ENCODE data around the gene MESP2.

Gene MESP2

GRCh38 chr15:89802231-89802928, 26.2 kb downstream of the MESP2 start:
- no peak for DNase-seq (ENCODE audit: low read depth)

DNA sequence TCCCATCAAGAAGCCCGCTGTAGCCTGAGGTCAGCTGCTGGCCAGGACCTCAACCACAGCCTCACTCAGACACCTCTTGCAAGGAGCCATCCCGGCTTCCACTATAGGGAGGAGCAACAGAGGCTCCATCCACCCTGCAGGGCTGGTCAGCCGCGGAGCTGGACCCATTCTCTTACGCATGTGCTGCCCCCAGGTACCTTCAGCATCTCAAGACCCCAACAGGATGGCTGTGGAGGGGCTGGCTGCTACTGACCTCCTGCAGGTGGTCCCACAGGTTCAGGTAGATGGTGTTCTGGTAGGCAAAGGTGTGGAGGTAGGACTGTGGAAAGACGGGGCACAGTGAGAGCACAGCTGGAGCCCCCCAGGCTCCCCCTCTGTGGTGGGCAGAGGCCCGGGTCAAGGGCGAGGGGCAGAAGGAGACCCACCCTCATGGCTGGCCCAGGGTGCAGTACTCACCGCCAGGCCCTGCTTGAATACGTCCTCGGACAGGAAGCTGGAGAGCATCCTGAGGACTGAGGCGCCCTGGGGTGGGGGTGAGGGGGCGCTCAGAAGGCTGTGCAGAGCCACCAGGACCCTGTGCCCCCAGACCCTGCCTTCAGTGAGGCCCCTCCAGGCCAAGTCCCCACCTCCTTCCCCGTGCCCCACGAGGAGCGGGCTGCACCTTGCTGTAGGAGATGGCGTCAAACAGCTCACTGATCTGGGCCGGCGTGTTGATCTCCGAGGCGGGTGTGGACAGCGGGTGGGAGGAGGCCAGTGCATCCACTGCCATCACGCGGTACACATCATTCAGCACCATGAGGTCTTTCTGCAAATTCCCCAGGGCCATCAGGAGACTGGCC, 27.1 kb downstream of the MESP2 start:
- no peak for DNase-seq (ENCODE audit: low read depth)

- DNase-seq (ENCODE audit: low read depth), result no peak
Measured at GRCh38 chr15:89803941-89804800, 28.0 kb downstream of the MESP2 start.

GRCh38 chr15:89805241-89806209, 29.4 kb downstream of the MESP2 start:
- no peak for DNase-seq (ENCODE audit: low read depth)

- no peak for DNase-seq (ENCODE audit: low read depth)
Measured at GRCh38 chr15:89806210-89806558, 30.1 kb downstream of the MESP2 start.

DNA sequence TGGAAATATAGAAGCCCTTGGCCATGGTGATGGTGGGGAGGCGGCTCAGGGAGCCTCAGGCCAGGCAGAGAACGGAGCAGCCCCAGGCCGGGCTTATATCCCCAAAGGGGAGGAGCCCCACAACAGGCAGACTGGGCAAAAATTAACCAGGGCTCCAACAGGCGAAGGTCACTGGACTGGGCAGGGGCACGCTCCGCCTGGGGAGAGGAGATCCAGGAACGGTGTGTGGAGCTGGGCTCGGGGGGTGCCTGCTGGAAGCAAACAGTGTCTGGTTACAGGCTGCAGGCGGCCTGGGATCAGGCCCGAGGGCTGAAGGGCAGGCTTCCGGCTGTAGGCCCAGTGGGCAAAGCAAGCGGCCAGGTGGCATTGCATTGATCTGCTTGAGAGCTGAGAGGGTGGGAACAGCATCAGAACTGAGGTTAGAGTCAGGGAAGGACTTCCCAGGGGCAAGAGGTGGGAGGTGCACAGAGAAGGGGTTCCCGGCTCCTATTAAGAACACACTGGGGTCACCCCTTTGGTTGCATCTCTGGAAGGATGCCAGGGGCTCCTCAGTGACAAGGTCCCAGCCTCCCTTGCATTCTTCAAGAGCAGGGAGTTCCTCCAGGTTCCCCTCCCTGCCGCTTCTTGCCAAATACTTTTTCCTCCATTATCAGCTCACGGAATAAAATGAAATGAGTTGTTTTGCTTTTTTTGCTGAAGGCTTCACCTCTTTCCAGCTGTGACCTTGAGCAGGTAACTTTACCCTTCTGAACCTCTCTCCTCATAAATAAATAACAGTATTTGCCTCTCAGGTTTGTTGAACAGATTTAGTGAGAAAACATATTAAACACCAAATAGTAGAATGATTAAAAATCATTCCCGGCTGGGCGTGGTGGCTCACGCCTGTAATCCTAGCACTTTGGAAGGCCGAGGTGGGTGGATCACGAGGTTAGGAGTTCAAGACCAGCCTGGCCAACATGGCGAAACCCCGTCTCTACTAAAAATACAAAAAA, 30.7 kb downstream of the MESP2 start:
- DNase-seq (ENCODE audit: low read depth), result no peak

GRCh38 chr15:89807689-89808088, 31.6 kb downstream of the MESP2 start:
- DNase-seq (ENCODE audit: low read depth), result no peak

GRCh38 chr15:89808160-89808870, 32.2 kb downstream of the MESP2 start:
- no peak for DNase-seq (ENCODE audit: low read depth)

DNA sequence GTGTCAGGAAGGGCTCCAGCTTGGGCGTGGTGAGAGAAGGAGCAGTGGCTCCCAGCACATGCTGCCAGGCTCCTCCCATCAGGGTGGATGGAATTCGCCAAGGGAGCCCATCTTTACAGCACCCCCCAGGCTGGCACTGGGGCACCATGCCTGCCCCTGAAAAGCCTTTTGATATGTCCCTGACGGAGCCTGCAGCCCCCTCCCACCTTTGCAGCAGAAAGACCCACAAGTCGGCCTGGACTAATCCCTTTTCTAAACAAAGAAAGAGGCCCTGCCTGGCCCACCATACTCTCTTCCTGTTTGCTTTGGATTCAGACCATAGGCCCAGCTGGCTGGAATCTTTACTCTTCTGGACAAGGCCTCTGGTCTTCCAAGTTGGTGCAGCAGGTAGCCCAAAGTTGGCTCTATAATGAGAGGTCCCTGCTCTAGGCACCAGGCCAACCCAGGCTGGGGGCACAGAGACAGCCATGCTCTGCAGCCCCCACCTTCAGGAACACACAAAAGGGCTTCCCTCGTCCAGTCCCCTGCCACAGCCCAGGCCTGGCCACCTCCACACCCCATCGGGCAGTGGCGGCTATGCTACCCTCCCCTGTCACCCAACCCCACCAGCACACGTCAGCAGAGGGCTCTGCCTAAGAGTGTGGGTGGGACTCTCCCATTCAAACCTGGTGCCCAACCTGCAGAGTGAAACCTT, 33.1 kb downstream of the MESP2 start:
- no peak for DNase-seq (ENCODE audit: low read depth)

DNA sequence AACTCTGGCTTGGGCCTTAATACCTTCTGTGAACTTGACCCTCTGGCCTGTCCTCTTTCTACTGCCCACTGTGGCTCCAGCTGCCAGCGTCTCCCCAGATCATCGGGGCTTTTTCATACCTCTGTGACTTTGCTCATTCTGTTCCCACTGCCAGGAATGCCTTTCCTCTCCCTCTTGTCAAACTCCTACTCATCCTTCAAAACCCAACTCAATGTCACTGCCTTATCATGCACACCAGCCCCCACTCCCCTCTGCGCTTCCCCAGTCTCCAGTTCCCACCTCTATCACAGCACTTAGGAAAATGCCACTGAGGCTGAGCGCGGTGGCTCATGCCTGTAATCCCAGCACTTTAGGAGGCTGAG, 33.6 kb downstream of the MESP2 start:
- DNase-seq (ENCODE audit: low read depth), result no peak

DNA sequence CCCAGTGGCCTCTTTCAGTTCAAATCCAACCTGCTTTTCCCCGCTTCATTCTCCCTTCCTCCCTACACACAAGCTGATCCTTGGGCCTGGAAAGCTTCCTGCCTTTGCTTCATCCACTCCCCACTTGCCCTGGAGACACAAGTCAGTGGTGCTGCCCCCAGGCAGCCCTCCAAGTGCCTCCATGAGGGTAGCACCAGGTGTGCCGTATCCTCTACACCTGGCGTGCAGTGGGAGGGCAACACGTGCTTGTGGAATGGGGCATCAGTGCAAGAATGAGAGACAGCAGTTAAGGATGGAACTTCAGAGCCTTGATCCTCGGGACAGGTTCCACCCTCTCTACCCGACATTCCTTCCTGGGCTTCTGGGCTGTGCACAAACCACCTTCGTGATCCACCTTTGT, 34.7 kb downstream of the MESP2 start:
- DNase-seq (ENCODE audit: low read depth), result no peak

- DNase-seq (ENCODE audit: low read depth), result peak; percentile 79
Measured at GRCh38 chr15:89812011-89812846, 36.1 kb downstream of the MESP2 start.

- DNase-seq (ENCODE audit: low read depth), result no peak
Measured at GRCh38 chr15:89812847-89813320, 36.8 kb downstream of the MESP2 start.

DNA sequence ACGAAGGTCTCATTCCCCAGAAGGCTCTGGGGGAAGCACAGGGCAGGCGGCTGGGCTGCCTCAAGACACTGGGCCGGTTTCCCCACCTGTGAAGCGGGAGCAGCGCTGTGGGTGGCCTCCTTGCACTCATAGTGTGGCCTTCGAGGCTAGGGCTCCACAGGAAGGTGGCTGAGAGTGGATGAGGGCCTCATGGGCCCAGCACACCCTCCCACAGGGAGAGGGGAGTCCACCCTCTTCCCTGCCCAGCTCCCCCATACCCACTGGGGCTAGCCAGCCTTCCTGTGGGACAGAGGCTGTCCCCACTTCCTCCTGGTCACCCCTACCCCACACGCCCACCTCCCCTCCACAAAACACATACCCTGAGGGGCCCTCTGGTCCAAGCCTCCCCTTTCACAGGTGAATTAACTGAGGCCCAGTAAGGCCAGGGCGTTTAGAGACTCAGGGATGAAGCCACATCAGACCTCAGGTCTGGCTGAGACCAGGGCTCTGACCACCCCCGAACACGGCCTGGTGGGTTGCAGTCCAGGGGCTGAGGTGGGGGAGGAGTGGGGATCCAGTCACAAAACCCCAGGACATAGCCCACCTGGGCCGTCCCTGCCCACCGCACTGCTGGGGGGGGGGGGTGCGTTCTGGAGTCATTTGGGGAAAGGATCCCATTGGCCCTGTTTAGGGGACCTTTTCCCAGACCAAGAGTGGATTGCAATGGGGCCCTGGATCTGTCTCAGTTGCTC, 37.4 kb downstream of the MESP2 start:
- no peak for DNase-seq (ENCODE audit: low read depth)

DNA sequence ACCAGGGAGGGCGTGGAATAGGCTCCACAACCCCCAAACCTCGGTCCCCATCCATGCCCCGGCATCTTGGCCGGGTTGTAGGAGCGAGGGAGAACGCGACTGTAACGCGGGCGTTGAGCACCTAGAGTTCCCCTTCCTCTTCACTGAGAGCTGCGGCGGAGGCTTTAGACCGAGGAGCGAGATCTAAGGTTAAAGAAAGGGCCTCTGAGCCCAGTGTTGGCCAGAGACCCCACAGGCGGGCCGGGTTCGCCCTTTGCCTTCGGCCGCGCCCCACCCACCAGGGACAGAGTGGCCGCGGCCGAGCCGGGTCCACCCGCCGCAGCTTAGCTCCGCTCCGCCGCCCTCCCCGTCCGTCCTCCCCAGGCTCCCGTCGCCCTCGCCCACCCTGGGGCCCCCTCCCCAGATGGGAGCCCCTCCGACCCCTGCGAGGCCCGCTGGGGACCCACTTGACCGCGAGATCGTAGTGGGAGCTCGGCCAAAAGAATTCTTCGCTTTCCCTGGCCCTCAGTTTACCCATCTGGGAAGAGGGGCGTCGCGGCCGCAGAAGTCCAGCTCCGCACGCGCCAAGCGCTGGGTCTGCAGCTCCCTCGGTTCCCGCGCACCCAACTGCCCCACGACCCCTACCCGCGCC, 38.1 kb downstream of the MESP2 start:
- DNase-seq (ENCODE audit: low read depth), result no peak

- DNase-seq (ENCODE audit: low read depth), result no peak
Measured at GRCh38 chr15:89815769-89816168, 39.6 kb downstream of the MESP2 start.
